Kidney (tissue), 14 donors: ENCODE data around the gene ZNF205. TPM values are rescaled to one million over a fixed set of nuclear protein-coding genes. Genes with fewer than 3 reads are reported as not detected.
A peak's percentile ranks its signal among the peaks of the same experiment; 100 is the strongest.

Experiments
- DNase-seq, 5 donors: peaks; one replicate each; pipeline ENCODE4 v3.0.0-alpha.2; 2013 to 2020
- FAIRE-seq: peaks from 2 replicates; lab custom pipeline; 2012; peaks lifted over from hg19 to GRCh38; lab: Jason Lieb, UNC
- H3K27ac ChIP-seq, 2 donors: one replicate each; pipeline ENCODE4 v1.7.0; 2013; ENCODE audit warnings: low read depth in 2 of 2, low read length in 2 of 2, inconsistent platforms in 1 of 2
- H3K27me3 ChIP-seq: one replicate; pipeline ENCODE4 v1.7.1; 2013; ENCODE audit warnings: low read length, inconsistent platforms; ENCODE audit not compliant: control insufficient read depth, insufficient read depth
- H3K36me3 ChIP-seq, 3 donors: one replicate each; pipeline versions ENCODE4 v1.7.0 to v1.7.1; 2013; ENCODE audit warnings: low read length in 3 of 3, control low read depth in 1 of 3, inconsistent platforms in 1 of 3; ENCODE audit not compliant: insufficient read depth in 3 of 3, control insufficient read depth in 2 of 3
- H3K4me1 ChIP-seq, 3 donors: one replicate each; pipeline versions ENCODE4 v1.7.0 to v1.7.1; 2013; ENCODE audit warnings: low read length in 3 of 3, inconsistent platforms in 1 of 3, low read depth in 1 of 3; ENCODE audit not compliant: control insufficient read depth in 2 of 3, insufficient read depth in 2 of 3
- H3K4me3 ChIP-seq, 3 donors: one replicate each; pipeline versions ENCODE4 v1.7.0 to v1.8.1; 2013; ENCODE audit warnings: low read length in 3 of 3, control low read depth in 1 of 3, inconsistent platforms in 1 of 3
- H3K9ac ChIP-seq, 3 donors: one replicate each; pipeline versions ENCODE4 v1.7.0 to v1.7.1; 2013; ENCODE audit warnings: low read length in 3 of 3, control low read depth in 1 of 3, inconsistent platforms in 1 of 3
- H3K9me3 ChIP-seq, 3 donors: one replicate each; pipeline versions ENCODE4 v1.7.0 to v1.7.1; 2013; ENCODE audit warnings: low read length in 3 of 3, control low read depth in 1 of 3, inconsistent platforms in 1 of 3; ENCODE audit not compliant: control insufficient read depth in 2 of 3, insufficient read depth in 1 of 3
- intact Hi-C: fragments of 100-400 bp; cut with DNase I; formaldehyde crosslinking; loops from one replicate; pipeline ENCODE4 v1.11.1; 2022
- polyA plus RNA-seq: library from polyadenylated mRNA; stranded (reverse); fragments of 350-450 nt; fragmentation: Illumina TruSeq; extraction: RNeasy Lipid Tissue Mini Kit (QIAGEN cat#74804); gene quantifications from one replicate; pipeline ENCODE4 v1.2.3, GENCODE V29; 2014; ENCODE audit warnings: low read depth, low replicate concordance; ENCODE audit not compliant: insufficient read depth
- total RNA-seq: library from RNA; stranded (reverse); fragmentation: NEBNext Ultra II Directional; extraction: Animal tissue kit (Norgen Biotek cat#: 25700); gene quantifications from one replicate; pipeline ENCODE4 v1.2.1, GENCODE V29; 2021
- TF ChIP-seq, protein P1 (sequence below): IDR thresholded peaks from 3 replicates; pipeline ENCODE4 v1.5.1; 2012; ENCODE audit warnings: mild to moderate bottlenecking, moderate library complexity, borderline replicate concordance; ENCODE audit not compliant: insufficient read depth; ENCODE audit errors: extremely low read depth
- donor health status: control.
- donor health status: control.
- donor health status: control.
- donor health status: control.
- donor health status: control.
- donor health status: DM: yes; HTN: yes; CAD: no.
- donor health status: Normal renal cell carcinoma (clear cell type).

Gene ZNF205
- total and polyA plus RNA-seq, 2 donors from 2014 or later, result 12.7 to 14.1 TPM

DNA sequence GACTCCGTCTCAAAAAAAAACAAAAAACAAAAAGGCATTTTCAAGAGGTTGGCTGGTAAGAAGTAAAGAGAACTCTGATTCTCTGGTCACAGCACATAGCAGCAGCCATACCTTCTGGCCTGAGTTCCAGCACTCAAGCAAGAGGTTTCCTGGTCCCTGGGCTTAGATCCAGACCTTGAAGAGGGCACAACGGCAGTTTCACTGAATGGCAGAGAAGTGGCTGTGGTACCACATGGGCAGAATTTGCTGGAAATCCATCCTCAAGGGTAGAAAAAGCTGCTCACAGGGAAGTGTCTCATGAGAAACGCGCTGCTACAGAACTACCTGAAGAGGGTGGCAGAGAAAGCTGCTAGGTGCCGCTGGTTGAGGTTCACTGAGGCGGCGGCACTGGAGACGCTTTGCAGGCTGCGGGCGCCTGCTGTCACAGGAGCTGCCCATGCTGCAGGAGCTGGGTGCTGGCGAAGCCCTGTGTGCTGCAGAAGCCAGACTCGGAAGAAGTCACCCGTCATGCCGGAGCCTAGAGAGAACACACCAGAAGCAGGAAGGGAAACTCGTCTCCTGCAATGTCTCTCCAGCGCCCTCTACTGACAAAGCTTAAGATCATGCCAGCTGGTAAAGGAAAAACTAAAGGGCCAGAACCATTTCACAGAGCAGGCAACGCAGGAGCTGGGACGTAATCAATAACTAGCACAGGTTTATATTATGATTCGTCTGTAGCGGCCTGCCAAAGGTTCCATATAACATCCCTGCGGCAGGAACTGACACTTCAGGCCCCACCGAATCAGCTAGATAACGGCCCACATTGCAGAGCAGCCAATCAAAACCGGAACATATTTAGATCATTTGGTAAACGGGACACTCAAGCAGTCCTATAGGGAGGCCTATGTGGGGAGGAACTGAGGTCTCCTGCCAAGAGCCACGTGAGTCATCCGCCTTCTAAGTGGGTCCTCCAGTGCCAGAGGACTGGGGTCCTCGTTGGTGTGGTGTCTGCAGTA lies 17.0 kb downstream of the ZNF205 start:
- Histone ChIP-seq H3K27ac (peak overlapping the region; percentile 34 to 76), H3K9ac (peak overlapping the region in 2 of 3 donors; percentile 18 to 62), H3K36me3 (no peaks in the 10 kb centered on the region), H3K27me3 (no peaks in the 10 kb centered on the region), H3K9me3 (no peaks in the 10 kb centered on the region), H3K4me1 (peaks cover 0 to 16% (median 0%) of the 10 kb centered on the region in 3 donors), H3K4me3 (peak overlapping the region; percentile 28 to 60 (median 40))
- TF ChIP-seq, protein P1, sequence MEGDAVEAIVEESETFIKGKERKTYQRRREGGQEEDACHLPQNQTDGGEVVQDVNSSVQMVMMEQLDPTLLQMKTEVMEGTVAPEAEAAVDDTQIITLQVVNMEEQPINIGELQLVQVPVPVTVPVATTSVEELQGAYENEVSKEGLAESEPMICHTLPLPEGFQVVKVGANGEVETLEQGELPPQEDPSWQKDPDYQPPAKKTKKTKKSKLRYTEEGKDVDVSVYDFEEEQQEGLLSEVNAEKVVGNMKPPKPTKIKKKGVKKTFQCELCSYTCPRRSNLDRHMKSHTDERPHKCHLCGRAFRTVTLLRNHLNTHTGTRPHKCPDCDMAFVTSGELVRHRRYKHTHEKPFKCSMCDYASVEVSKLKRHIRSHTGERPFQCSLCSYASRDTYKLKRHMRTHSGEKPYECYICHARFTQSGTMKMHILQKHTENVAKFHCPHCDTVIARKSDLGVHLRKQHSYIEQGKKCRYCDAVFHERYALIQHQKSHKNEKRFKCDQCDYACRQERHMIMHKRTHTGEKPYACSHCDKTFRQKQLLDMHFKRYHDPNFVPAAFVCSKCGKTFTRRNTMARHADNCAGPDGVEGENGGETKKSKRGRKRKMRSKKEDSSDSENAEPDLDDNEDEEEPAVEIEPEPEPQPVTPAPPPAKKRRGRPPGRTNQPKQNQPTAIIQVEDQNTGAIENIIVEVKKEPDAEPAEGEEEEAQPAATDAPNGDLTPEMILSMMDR, result peak; percentile 97
- FAIRE-seq (no peak), DNase-seq (peak; percentile 80 to 95 (median 88))
- intact Hi-C loops, result no loop called here

DNA sequence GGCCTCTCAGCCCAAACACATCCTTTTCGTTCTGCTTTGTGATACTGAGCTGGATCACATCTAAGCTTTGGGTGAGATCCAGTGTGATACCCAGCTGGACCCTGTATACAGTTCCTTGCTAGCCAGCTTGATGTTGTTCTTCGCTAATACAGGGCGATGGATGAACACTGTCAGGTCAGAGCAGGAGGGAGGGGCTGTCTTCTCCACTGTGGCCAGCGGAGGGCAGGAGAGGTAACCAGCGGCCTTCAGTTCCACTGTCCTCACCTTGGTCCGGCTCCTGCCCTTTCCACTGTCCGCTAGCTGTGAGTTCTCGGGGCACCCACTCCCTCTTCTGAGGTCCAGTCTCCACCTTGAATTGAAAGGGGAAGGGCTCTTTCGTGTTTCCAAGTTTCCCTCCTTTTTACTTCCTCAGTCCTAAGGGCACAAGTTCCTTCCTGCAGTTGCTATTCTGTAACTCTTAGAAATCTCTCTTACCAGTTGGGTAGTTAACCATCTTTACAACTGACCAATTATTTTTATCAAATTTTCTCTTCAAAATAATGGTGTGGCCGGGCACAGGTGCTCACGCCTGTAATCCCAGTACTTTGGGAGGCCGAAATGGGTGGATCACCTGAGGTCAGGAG lies 19.5 kb downstream of the ZNF205 start:
- Histone ChIP-seq H3K27ac (no peak overlapping the region), H3K9ac (no peak overlapping the region), H3K27me3 (no peaks in the 10 kb centered on the region), H3K9me3 (no peaks in the 10 kb centered on the region), H3K4me3 (no peak overlapping the region), H3K36me3 (no peaks in the 10 kb centered on the region), H3K4me1 (peaks cover 0 to 16% (median 0%) of the 10 kb centered on the region in 3 donors)
- DNase-seq (peak in 2 of 5 donors; percentile 58 to 65), FAIRE-seq (no peak)
- TF ChIP-seq, protein P1, result peak; percentile 68
- intact Hi-C loops, result no loop called here

DNA sequence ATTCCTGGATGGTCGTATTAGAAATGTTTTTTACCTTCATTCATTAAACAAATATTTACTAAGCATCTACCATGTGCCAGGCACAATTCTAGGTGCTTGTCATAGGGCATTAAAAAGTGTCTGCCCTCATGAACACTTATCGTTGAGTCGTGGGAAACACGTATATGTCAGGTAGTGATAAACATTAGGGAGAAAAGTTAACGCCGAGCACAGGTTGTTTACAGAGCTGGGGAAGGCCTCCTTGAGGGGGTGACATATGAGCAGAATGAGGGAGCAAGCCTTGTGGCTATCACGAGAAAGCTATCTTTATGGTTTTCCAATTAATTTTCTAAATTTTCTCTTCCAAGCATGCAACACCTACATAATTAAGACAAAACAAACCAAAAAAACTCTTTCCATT lies 21.5 kb downstream of the ZNF205 start:
- no peaks in the 10 kb centered on the region for H3K27me3 ChIP-seq
- peaks cover 0 to 15% (median 0%) of the 10 kb centered on the region in 3 donors for H3K4me1 ChIP-seq
- H3K36me3 ChIP-seq, result no peaks in the 10 kb centered on the region
- no peak for FAIRE-seq
- DNase-seq, result no peak
- peak overlapping the region; percentile 73 to 99 (median 96) for H3K4me3 ChIP-seq
- peak overlapping the region in 1 of 2 donors; percentile 93 for H3K27ac ChIP-seq
- TF ChIP-seq, protein P1, result no peak
- H3K9me3 ChIP-seq, result no peaks in the 10 kb centered on the region
- peak overlapping the region; percentile 76 to 99 (median 78) for H3K9ac ChIP-seq
- intact Hi-C loops, result no loop called here
